CD4-positive, alpha-beta T cell treated with Interleukin-10 for 1 hour (primary cell): ENCODE results near the gene MXRA8.
"Not testable (repeated sequence)": the region's sequence is repeated elsewhere in the genome, so short reads cannot be mapped to it uniquely, and the experiment has no call there.

Experiments
- DNase-seq: peaks from one replicate; pipeline ENCODE4 v3.0.0-alpha.2; 2020

MXRA8 gene

DNA sequence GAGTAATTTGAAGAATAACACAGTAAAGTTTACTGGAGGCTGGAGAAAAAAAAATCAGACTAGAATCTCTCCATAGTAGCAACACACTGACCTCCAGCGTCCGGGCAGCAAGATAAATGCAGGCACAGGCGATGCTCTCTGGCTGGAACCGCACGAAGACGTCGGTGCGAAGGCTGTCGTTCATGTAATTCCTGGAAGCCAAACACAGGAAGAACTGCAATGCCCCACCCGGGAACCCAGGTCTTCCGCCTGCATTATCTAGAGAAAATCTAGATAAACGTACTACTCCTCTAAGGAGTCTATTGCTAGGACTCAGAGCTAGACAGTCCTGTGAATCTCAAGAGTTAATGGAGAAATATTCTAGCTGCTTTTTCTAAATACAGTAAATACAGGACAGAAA lies 32.3 kb upstream of the MXRA8 start:
- no peak for DNase-seq

DNA sequence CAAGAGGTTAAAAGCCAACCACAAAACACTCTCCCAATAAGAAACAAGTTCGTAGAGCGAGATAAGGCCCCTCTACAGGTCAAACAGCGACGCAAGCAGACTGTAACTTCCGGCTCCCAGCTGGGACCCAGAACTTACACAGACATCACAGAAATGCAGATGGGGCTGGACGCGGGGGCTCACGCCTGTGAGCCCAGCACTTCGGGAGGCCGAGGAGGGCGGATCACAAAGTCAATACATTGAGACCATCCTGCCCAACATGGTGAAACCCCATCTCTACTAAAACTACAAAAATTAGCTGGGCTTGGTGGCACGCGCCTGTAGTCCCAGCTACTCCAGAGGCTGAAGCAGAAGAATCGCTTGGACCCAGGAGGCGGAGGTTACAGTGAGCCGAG lies 29.7 kb upstream of the MXRA8 start:
- no peak for DNase-seq

DNA sequence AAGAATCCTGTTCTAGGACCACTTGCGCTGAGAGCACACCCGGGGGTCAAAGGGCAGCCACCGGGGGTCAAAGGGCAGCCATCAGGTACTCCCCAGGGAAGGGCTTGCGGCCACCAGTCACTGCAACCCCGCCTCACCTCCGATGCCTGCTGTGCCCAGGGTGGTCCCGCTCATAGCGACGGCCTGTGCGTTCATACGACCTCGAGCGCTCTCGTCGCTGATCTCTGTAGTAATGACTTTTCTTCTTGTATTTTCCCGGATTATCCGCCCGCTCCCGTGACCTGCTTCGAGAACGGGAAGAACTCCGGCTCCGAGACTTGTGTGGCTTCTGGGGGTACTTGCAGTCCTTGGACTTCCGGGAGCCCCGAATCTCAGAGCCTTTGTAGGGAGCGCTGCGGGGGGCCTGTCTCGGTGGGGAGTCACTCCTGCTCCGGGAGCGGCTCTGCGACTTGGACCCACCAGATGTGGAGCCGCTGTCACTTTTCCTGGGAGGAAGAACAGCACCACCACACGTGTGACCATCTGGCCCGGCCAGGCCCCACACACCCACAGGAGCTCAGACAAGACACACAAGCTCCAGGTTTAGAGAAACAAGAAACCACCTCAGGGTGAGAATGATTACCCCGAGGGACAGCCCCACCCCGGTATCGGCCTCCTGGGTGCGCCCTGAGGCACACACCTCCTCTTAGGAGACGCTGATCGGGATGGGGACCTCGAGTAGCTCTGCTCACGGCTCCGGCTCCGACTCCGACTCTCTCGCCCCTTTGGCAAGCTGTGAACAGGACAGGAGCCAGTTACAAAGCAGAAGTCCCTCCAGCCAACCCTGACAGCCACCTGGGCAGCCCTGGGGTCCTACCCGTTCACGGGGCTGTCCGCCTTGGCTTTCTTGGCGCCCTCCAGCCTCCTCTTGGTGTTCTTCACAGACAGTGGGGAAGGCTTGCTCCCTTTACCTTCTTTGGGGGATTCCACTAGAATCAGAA lies 29.0 kb upstream of the MXRA8 start:
- no peak for DNase-seq

DNA sequence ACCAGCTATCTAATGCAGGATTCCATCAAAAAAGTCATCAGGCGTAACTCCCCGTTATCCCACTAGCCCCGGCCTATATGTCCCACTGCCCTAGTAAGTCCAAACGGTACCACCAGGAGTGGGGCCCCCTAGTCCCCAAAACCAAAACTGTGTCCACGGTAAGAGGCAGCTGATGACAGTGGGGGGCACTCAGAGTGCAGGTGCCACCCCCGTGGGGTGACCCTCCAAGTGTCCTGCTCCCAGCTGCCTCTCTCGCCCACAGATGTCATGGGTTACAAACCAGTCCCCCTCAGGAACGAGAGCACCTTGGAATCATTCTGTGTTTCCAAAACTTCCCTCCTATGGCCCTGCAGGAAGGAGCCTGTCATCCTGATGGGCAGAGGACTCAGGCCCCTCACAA lies 27.6 kb upstream of the MXRA8 start:
- DNase-seq, result no peak

DNA sequence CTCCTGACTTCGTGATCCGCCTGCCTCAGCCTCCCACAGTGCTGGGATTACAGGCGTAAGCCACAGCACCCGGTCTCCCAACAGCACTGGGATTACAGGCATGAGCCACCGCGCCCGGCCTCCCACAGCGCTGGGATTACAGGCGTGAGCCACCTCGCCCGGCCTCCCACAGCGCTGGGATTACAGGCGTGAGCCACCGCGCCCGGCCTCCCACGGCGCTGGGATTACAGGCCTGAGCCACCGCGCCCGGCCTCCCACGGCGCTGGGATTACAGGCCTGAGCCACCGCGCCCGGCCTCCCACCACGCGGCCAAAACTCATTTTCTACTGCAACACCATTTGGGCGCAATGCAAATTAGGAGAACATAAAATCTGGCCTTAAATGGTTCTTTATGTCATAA lies 27.0 kb upstream of the MXRA8 start:
- DNase-seq, result not testable (repeated sequence)

DNA sequence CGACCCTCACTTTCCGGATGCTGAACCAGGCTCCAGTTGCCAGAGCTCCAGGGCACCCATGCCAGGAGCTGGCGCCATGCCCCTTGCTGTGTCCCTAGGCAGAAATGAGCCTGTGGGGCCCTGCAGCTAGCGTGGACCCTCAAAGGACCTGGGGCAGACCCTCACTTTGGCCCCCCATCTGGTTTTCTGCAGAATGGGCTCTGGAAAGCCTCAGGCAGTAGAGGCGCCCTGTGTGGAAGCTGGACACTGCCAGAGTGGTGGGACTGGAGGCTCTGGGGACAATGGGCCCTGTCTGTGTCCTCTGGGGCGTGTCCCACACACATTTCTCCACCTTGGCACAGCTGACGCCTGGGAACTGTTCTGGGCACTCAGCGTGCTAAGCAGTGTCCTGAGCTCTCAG lies 22.9 kb upstream of the MXRA8 start:
- DNase-seq, result no peak

DNA sequence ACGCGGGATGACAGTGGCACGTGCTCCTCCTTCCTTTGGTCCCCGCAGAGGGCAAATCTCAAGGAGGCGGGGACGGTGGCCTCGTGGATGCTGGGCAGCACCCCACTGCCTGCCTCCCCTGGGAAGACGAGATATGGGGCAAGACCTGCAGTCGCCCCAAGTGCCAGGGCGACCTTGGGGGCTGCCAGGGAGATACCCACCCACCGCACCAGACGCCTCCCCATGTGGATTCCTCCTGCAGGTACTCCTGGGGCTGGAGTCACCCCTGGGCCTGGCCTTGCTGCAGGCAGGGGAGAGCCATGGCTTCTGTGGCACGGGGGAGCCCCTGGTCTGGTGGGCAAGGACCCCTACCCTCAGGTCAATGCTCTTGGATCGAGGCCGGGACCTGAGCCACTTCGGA lies 22.5 kb upstream of the MXRA8 start:
- DNase-seq, result no peak

DNA sequence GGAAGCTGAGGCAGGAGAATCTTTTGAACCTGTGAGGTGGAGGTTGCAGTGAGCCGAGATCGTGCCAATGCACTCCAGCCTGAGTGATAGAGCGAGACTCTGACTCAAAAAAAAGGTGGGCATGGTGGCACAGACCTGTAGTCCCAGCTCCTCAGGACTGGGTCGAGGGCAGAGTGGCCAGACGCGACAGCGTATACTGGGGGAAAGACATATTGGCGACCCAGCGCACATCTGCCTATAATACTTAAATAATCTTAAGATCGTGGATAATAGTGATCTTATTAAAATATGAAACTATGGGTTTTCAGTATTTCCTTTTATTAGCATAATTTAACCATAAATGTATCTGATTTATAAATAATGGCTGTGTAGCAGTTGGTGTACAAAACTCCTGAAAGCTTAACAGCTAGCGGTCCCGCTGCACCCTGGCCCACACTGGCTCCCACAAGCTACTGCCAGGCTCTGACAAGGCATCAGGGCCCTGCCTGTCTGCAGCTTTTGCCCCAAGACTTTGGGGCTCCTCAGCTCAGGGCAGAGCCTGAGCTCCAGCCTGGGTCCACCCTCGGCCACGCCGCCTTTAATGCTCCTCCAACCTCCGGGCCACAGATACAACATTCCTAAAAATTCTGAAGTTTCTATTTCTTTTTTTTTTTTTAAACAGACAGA lies 19.3 kb upstream of the MXRA8 start:
- DNase-seq, result no peak

DNA sequence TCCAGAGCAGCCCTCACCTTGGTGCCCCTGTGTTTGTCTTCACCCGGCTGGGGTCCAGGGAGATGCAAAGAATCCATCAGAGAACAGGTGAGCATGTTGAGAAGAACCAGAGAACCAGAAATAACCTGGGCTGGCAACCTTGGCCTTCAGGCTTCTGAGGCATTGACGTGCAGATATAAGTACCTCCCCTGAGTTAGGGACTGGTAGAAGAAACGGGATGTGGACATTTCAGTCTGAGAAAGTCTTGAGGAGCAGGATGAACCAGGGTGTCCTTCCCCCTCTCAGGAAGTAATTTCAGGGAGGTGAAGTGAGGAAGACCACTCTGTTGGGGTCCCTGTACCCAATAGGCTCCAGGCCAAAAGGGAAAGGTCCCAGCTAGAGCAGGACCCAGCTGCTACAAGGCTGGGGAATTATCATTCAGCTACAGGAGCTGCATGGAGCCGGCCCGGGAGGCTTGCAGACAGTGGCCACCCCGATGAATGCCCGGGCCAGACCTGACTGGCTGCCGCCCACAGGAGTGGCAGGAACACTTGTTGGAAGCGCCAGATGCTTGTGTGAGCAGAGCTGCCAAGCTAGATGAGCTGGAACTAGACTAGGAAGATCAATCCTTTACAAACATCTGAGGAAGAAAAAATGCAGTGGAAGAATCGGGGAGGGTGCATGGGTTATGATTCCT lies 18.3 kb upstream of the MXRA8 start:
- DNase-seq, result no peak

DNA sequence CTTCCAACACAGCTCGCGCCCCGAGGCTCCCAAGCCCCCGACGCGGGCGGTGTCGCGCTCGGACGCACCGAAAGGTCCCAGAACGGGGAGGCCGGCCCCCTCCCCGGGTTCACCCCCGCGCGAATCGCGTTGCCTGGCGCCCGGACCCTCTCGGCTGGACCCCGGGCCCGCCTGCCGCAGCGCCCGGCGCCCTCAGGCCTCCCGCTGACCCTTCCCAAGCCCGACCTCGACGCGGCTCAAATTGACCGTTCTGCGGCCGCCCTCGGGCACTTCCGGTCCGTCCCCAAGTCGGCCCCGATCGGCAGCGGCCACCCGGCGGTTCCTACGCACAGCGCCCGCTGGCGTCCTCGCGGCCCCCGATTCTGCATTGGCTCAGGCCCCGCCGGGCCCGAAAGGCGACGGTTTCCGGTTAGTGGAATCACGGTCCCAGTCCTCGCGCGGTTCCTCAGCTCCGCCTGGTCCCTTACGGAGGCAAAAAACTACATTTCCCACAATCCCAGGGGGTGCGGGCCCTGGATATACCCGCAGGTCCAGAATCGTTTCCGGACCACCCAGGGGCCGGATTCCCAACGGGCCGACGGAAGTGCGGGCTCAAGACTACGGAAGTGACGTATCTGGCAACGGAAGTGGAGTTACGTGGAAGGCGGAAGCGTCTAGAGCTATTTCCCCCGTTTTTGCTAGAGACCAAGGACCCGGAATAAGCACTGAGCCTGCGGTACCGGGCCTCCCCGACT lies 16.7 kb upstream of the MXRA8 start, which contains the start of gene AURKAIP1:
Gene AURKAIP1 (minus strand): TSS at position 279 of the 734 bp plus-strand sequence. CDS start 451 bp downstream, outside the sequence.
- peak; percentile 99 for DNase-seq

DNA sequence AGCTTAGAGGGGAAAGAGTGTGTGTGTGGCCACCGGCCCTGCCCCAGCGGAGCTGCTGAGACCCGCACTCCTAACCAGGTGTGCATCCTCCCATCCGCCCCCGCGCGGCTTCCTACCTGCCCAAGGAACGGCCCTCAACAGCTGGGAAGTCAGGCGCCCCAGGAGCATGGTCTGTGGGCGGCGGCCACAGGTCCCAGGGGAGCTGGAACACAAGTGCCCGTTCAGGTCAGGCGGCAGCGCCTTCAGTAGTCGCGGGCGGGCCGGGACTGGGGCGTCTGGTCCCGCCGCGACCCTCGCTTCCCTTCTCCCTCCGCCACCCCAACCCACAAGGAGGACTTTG lies 16.2 kb upstream of the MXRA8 start:
- no peak for DNase-seq

DNA sequence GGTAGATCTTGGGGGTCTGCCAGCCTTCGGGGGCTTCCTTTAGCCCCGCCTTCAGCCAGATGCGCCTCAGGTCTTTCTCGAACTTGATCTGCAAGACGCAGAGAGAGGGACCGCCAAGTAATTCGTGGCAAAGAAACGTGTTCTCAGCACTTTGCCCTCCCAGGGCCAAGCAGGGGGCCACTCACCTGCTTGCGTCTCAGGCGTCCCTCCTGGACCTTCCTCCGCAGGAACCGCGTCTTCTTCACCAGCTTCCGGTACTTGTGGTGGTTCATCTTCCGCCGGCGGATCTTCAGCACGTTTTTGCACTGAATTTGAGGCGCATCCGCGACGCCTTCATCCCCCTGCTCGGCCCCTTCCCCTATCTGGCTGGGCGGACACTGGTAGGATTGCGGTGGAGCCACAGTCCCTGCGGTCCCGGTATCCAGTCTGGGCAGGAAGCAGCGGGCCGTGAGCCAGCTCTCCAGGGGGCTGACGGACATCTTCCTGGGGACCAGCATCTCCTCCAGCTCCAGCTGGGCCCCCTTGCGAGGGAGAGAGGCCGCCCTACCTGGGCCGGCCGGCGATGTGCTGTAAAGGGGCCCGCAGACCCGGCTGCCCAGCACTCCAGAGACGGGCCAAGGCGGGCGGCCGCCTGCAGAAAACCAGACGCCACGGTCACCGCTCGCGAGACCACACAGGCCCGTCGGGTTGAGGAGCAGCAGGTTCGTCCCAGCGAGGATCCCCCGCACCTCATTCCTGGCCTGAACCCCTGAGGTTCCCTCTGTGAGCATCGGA lies 15.6 kb upstream of the MXRA8 start:
- DNase-seq, result no peak

DNA sequence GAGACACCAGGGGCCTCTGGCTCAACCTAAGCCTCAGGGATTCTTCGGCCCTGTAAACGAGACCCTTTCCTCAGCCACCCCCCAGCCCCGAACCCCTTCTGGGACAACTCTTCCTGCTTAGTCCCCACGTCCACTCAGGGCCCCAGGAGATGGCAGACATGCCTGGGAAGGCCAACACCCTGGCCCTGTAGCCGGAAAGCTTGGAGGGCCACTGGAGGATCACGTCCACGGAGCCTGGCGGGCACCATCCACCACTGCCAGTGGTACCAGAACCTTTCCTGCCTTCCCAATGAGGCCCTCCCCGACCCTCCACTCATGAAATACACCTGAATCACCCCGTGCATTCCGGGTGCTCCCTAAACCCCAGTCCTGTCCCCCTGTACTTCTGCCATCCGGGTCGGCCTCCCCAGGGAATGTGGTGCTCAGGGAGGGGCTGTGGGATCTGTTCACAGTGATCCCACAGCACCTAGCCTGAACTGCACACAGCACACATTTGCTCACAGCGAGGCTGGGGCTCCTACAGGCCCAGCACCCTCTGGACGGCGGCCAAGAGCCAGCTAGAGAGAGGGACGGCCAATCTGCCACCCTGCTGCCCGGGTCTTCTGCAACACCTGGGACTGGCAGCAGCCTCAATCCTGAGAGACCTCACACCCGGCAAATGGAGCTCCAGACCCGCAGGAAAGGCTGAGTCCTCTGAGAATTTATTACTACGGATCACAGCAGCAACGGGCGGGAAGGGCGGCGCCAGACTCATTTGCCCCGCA lies 14.9 kb upstream of the MXRA8 start:
- DNase-seq, result no peak

DNA sequence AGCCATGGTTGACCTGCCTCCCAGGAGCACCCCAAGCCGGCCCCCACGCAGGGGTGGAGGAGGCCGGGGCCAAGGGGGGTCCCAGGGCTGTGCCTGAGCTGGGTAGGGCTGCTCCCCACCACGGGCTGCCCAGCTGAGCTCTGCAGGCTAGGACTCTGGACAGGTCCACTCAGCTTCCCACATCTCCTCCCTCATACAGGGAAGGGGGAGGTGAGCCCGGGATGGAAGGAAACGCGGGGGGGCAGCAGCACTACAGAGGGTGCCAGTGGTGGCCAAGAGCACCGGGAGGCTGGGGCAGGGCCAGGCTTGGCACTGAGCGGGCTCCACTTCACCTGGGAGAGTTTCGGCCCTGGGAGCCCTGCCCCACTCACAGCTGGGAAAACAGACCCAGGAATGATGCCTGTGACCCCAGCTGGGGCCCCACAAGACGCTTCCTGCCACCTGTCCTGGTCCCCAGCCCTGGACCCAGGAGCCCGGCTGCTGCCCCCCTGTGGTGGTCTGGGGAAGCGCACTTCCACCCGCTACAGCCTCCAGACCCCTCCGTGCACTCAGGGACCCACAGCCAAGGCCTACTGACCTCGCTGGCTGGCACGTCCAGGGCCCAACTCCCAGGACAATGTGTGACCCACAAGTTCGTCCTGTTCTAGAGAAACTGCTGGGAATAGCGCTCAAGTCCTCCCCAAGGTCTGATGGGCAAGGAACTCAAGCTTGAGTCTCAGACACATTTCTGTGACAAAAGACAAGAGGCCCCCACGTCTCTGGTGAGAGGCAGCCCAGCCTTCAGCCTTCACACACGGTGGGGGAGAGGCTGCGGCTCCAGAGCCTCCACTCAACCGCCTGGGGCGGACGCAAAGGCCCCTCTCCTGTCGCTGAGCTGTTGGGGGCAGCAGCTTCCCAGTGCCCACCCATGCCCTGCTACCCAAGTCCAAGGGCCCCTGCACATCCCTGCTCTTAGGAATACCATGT lies 13.7 kb upstream of the MXRA8 start:
- DNase-seq, result peak; percentile 79

DNA sequence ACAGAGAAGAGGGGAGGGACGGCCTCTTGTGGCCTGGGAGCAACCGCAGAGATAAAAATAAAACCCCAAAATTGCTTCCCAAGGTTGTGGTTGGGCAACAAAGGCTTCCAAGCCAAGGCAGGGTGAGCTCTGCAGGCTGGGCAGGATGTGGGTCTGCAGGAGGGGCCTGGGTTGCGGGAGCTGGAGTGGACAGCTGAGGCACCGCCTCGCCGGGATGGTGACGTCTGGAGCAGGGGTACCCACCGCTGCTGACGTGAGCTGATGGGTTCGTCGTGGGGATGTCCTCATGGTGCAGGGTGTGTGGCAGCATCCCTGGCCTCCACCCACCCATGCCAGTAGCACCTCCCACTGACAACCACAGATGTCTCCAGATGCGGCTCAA lies 13.0 kb upstream of the MXRA8 start:
- peak; percentile 85 for DNase-seq

DNA sequence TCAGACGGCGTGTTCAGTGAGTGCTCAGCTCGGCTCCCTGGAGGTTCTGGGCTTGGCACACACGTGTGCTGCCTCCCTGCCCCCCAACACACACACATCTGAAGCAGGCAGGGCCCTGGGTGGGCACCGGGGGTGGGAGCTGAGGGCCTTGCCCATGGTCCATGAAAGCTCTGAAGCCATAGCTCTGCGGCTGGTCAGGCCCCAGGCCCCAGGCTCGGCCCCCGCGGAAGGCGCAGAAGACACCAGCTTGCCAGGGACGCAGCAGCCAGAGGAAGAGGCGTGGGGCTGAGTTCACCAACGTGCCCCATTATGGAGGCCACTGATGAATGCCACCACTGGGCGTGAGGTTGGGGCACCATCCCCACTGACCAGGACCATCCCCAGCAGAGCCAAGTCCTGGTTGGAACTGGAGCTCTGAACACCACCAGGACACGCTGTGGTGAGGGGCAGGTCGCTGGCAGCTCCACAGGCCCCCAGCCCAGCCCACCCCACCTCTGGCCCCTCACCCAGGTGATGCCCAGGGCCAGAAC lies 12.5 kb upstream of the MXRA8 start:
- DNase-seq, result no peak

DNA sequence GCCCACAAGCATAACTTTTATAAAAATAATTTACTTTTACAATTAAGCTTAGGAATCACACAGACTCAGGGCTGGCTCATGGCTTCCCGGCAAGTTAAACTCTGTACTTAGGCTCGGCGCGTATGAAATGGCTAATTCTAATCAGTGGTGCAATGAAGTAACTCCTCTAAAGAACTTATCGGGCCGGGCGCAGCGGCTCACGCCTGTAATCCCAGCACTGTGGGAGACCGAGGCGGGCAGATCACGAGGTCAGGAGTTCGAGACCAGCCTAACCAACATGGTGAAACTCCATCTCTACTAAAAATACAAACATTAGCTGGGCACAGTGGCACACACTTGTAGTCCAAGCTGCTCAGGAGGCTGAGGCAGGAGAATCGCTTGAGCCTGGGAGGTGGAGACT lies 11.7 kb upstream of the MXRA8 start:
- not testable (repeated sequence) for DNase-seq

DNA sequence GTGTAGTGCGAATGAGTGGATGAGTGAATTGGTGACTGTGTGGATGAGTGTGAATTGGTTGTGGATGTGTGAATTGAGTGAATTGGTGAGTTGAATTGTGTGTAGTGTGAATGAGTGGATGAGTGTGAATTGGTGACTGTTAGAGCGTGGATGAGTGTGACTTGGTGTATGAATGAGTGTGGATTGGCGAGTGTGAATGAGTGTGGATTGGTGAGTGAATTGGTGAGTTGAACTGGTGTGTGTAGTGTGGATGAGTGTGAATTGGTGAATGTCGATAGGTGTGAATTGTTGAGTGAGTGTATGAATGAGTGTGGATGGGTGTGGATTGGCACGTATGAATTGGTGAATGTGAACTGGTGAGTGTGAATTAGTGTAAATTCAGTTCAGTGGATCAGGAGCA lies 9.0 kb upstream of the MXRA8 start:
- no peak for DNase-seq

DNA sequence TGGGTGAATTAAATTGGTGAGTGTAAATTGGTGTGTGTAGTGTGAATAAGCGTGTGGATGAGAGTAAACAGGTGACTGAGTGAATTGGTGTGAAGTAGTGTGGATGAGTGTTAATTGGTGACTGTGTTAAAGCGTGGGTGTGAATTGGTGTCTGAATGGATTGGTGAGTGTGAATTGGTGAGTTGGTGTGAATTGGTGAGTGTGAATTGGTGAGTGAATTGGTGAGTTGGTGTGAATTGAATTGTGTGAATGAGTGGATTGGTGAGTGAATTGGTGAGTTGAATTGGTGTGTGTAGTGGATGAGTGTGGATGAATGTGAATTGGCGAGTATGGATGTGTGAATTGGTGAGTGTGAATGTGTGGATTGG lies 8.3 kb upstream of the MXRA8 start:
- DNase-seq, result no peak
